Activated CD4-positive, alpha-beta memory T cell treated with anti-CD3 and anti-CD28 coated beads for 36 hours (primary cell): ENCODE data around the gene ARHGAP26. TPM values are rescaled to one million over a fixed set of nuclear protein-coding genes. Genes with fewer than 3 reads are reported as not detected.

Experiments used
- CTCF ChIA-PET: fragments of 350-600 bp; sonication (Branson Sonifier 250); formaldehyde crosslinking; loops from one replicate; lab custom pipeline; 2021; ENCODE audit warnings: antibody characterized with exemption, inconsistent platforms; lab: Charles Lee
- POLR2A ChIA-PET: fragments of 350-600 bp; sonication (Branson Sonifier 250); formaldehyde crosslinking; loops from one replicate; lab custom pipeline; 2021; ENCODE audit warnings: antibody characterized with exemption; lab: Charles Lee
- DNase-seq: peaks from one replicate; pipeline ENCODE4 v3.0.0-alpha.2; 2020
- H3K27ac Mint-ChIP-seq: one replicate; pipeline ENCODE4 v1.8.0; 2021; ENCODE audit warnings: mixed read lengths
- H3K27me3 Mint-ChIP-seq: one replicate; pipeline ENCODE4 v1.8.0; 2021; ENCODE audit warnings: mixed read lengths
- H3K36me3 Mint-ChIP-seq: one replicate; pipeline ENCODE4 v1.8.0; 2021; ENCODE audit warnings: mixed read lengths
- H3K4me1 Mint-ChIP-seq: one replicate; pipeline ENCODE4 v1.8.0; 2021; ENCODE audit warnings: low read depth, mixed read lengths
- H3K4me3 Mint-ChIP-seq: one replicate; pipeline ENCODE4 v1.8.0; 2021; ENCODE audit warnings: mild to moderate bottlenecking, mixed read lengths
- H3K9me3 Mint-ChIP-seq: one replicate; pipeline ENCODE4 v1.8.0; 2021; ENCODE audit warnings: mixed read lengths
- intact Hi-C: fragments of 100-400 bp; cut with micrococcal nuclease; formaldehyde crosslinking; loops from one replicate; pipeline ENCODE4 v1.15.1; 2023
- total RNA-seq, 2 experiments: library from RNA; stranded (reverse); gene quantifications; one replicate each; pipeline ENCODE4 v1.2.3, GENCODE V29; 2021

Gene ARHGAP26
- total RNA-seq, 2 experiments from 2014 or later, result 16.4 to 16.9 TPM

DNA sequence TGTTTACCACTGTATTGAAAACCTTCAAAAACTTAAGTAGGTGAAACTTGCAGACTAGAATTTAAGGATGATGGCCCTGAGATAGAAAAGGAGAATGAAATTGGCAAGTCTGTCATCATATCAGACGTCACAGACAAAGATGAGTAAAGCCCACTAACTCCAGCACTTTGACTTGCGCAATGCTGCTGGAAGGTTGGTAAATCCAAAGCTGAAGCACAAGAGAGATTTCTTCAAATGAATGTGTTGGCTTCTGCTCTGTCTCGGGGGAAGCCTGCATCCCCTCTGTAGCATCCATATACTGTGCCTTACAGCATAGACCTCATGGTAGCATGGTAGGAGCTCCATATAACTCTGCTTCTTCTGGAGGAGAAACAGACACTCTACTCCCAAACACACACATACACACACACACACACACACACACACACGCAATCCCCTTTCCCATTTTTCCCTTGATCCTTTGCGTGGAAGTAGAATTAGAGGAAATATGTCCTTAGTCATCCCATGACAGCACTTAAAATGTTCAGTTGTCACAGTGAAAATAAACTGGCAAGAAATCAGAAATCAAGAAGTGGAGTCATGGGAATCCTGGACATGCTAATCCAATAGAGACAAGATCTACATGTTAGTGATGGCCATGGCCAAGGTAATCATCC, 391.8 kb downstream of the ARHGAP26 start:
- Mint-ChIP-seq H3K4me3 (no peak overlapping the region), H3K36me3 (no peaks in the 10 kb centered on the region), H3K27me3 (no peaks in the 10 kb centered on the region), H3K4me1 (no peaks in the 10 kb centered on the region), H3K27ac (no peak overlapping the region), H3K9me3 (no peaks in the 10 kb centered on the region)
- no peak for DNase-seq
- ChIA-PET CTCF (no interaction called here), POLR2A (no interaction called here)
- intact Hi-C loops, result no loop called here

DNA sequence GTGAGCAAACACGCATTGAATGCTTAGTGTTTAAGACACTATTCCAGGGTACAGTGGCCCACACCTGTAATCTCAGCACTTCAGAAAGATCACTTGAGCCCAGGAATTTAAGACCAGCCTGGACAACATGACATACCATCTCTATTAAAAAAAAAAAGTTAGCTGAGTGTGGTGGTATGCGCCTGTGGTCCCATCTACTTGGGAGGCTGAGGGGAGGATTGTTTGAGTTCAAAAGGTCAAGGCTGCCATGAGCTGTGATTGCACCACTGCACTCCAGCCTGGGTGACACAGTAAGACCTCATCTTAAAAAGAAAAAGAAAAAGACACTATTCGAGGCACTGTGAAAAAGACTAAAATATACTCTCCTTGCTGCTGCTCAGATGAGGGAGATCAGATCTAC, 392.6 kb downstream of the ARHGAP26 start:
- no peak overlapping the region for H3K27ac Mint-ChIP-seq
- intact Hi-C loops, result no loop called here
- CTCF ChIA-PET, result no interaction called here
- no peaks in the 10 kb centered on the region for H3K4me1 Mint-ChIP-seq
- POLR2A ChIA-PET, result no interaction called here
- no peaks in the 10 kb centered on the region for H3K36me3 Mint-ChIP-seq
- DNase-seq, result no peak
- no peaks in the 10 kb centered on the region for H3K9me3 Mint-ChIP-seq
- no peak overlapping the region for H3K4me3 Mint-ChIP-seq
- H3K27me3 Mint-ChIP-seq, result no peaks in the 10 kb centered on the region

DNA sequence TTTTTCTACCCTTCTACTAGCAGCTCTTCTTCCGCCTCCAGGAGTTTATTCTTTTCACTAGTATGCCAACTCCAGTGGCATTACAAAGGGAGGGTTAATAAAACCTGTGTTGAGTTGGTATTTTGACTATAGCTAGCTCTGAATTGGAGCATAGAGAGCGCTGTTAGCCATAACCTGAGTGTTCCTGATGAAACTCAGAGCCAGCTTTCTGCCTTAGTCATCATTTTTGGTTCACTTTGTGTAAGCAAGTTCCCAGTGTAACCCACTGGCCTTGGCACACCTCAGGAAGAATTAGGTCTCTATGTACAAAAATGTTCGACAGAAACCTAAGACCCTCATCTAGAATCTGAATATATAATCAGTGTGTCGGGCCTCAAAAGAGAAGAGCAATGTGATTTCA, 394.4 kb downstream of the ARHGAP26 start:
- Mint-ChIP-seq H3K4me3 (no peak overlapping the region), H3K9me3 (no peaks in the 10 kb centered on the region), H3K4me1 (no peaks in the 10 kb centered on the region), H3K36me3 (no peaks in the 10 kb centered on the region), H3K27me3 (no peaks in the 10 kb centered on the region), H3K27ac (no peak overlapping the region)
- POLR2A ChIA-PET, result no interaction called here
- DNase-seq, result no peak
- CTCF ChIA-PET, result no interaction called here
- intact Hi-C loops, result no loop called here

DNA sequence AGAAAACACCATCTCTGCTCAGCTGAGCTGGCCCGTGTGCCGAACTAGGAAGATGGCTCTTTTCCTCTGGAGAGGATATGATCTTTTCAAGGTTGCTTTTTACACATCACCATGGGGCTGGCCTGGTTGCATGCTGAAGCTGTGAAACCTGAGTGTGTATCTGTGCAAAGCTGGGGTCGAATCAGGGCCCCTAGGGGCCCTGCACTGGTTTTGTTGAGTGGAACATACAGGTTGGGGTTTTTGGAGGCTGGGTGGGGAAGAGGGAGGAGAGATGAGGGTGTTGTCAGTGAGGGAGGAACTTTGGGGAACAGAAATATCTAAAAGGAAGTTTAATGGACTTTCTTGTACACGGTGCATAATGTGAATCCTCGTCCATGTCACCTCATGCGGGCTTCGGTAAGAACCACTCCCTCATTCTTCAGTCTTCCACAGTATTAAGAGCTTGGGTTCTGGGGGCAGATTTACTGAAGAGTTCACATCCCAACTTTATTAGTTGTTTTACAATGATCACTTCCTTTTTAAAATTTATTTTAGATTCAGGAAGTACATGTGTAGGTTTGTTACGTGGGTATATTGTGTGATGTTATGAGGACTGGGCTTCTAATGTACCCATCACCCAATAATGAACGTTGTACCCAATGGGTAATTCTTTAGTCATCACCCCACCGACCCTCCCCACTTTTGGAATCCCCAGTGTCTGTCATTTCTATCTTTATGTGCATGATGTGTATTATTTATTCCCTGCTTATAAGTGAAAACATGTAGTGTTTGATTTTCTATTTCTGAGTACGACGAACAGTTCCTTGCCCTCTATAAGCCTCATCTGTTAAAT, 395.1 kb downstream of the ARHGAP26 start:
- CTCF ChIA-PET, result no interaction called here
- no peaks in the 10 kb centered on the region for H3K9me3 Mint-ChIP-seq
- no peaks in the 10 kb centered on the region for H3K4me1 Mint-ChIP-seq
- no peaks in the 10 kb centered on the region for H3K27me3 Mint-ChIP-seq
- POLR2A ChIA-PET, result no interaction called here
- no peak overlapping the region for H3K27ac Mint-ChIP-seq
- intact Hi-C loops, result no loop called here
- no peaks in the 10 kb centered on the region for H3K36me3 Mint-ChIP-seq
- DNase-seq, result no peak
- H3K4me3 Mint-ChIP-seq, result no peak overlapping the region

DNA sequence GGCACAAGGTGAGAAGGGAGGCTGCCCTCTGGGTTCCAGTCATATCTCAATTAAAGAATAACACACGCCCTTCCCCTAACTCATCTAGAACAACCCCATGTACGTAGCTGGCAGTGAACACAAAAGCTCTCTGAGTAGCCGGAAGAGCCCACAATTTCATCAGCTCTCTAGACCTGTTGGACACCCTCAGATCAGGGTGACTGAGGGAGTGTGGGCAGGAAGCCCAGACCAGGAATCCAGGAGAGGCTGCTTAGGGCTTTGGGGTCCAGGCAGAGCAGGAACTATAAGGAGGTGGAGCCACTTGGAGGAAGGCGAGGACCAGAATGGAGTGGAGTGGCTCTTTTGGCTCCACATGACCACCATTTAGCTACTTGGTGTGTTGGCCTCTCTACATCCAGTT, 395.9 kb downstream of the ARHGAP26 start:
- DNase-seq, result no peak
- Mint-ChIP-seq H3K36me3 (no peaks in the 10 kb centered on the region), H3K4me1 (no peaks in the 10 kb centered on the region), H3K4me3 (no peak overlapping the region), H3K9me3 (no peaks in the 10 kb centered on the region), H3K27me3 (no peaks in the 10 kb centered on the region), H3K27ac (no peak overlapping the region)
- CTCF ChIA-PET, result no interaction called here
- intact Hi-C loops, result no loop called here
- POLR2A ChIA-PET, result no interaction called here

DNA sequence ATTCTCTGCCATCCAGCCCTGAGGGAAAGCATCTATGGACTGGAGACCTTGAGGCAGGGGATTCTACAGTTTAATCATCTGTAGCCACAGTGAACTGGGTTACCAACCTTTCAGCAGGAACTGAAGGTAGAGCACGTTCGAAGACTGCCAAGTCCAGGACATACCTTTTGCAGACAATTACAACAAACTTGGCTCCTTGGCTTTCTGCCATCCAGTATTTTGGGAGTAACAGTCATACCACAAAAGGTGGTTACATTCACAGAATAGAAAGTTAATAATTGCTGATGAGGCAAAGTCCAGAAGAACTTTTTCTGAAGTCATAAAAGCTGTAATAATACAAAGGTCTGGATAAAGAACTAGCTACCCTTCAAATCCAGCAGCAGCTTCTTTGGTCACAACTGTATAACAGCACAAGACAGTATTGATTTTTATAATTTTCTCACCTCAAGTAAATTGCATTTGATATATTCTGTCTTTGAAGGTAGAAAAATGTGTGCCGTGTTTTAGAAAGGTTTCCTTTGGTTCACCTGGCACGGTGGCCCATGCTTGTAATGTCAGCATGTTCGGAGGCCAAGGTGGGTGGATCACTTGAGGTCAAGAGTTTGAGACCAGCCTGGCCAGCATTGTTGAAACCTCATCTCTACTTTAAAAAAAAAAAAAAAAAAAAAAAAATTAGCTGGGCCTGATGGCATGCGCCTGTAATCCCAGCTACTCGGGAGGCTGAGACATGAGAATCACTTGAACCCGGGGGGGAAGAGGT, 396.7 kb downstream of the ARHGAP26 start:
- ChIA-PET POLR2A (interaction anchor here (0.6 kb wide), 1 partner anchor 144 kb away, joined by 3 read pairs; no protein-coding TSS in a partner anchor), CTCF (no interaction called here)
- intact Hi-C loops, result no loop called here
- Mint-ChIP-seq H3K4me1 (no peaks in the 10 kb centered on the region), H3K4me3 (no peak overlapping the region), H3K27ac (no peak overlapping the region), H3K36me3 (no peaks in the 10 kb centered on the region), H3K27me3 (no peaks in the 10 kb centered on the region), H3K9me3 (no peaks in the 10 kb centered on the region)
- DNase-seq, result no peak

DNA sequence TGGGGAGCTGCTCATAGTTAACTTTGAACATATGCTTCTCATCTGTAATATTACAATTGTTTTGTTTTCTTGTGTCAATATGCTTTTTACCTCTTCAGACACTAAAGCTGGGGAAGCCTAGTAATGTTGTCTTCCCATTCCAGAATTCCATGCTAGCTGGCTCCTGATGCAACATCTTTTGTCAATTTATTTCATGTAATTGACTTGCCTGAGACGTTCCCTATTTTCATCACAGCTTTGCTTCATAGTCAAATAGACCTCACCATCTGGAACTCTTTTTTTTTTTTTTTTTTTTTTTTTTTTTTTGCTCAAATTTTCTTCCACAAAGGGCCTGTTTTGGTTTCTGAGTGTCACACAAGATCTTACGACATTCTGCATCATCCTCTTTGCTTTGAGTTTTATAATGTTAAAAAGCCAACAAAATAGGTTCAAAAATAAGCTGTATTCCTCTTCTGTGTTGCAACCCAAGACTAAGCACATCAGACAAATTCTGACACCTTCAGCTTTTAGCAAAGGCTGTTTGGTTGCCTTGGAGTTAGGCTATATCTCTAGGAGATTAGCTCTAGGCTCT, 398.1 kb downstream of the ARHGAP26 start:
- ChIA-PET POLR2A (no interaction called here), CTCF (no interaction called here)
- DNase-seq, result no peak
- H3K9me3 Mint-ChIP-seq, result no peaks in the 10 kb centered on the region
- H3K36me3 Mint-ChIP-seq, result no peaks in the 10 kb centered on the region
- no peaks in the 10 kb centered on the region for H3K27me3 Mint-ChIP-seq
- H3K4me3 Mint-ChIP-seq, result no peak overlapping the region
- no peak overlapping the region for H3K27ac Mint-ChIP-seq
- H3K4me1 Mint-ChIP-seq, result no peaks in the 10 kb centered on the region
- intact Hi-C loops, result no loop called here

DNA sequence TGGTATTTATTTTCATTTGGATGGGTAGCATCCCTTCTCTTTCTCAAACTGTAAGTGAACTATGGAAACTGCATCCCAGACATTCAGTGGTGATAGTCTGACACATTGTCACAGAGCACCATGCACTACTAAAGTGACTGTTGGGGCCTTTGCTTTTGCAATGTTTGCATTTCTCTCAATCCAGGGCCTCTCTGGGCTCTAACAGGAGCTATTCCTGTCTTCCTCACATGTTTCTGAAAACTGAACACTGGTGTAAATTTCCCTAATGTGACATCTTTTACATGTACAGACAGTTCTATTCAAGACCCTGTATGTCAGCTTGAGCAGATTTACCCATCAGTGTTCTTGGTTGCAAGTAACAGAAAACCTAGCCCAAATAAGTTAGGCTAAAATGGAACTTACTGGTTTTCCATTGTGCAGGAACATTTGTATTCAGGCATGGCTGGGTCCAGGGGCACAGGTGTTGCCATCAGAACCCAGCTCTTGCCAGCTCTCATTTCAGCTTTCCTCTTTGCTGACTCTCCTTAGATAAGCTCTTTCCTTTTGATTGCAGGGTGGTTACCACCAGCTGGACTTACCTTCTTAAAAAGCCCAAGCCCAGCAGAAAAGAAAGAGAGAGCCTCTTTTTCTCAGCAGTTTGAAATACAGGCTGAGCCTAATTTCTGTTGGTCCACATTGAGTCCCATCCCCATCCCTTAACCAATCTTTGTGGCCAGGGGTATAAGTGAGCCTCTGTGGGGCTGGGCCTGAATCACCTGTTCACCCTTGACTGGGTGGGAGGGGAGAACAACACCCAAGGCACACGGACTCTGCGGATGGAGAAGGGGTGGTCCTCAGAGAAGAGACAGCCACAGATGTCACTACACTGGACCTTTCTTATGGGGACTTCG, 399.0 kb downstream of the ARHGAP26 start:
- no peaks in the 10 kb centered on the region for H3K27me3 Mint-ChIP-seq
- CTCF ChIA-PET, result no interaction called here
- no peak overlapping the region for H3K4me3 Mint-ChIP-seq
- POLR2A ChIA-PET, result no interaction called here
- H3K36me3 Mint-ChIP-seq, result no peaks in the 10 kb centered on the region
- H3K4me1 Mint-ChIP-seq, result no peaks in the 10 kb centered on the region
- H3K9me3 Mint-ChIP-seq, result no peaks in the 10 kb centered on the region
- no peak for DNase-seq
- intact Hi-C loops, result no loop called here
- H3K27ac Mint-ChIP-seq, result no peak overlapping the region

DNA sequence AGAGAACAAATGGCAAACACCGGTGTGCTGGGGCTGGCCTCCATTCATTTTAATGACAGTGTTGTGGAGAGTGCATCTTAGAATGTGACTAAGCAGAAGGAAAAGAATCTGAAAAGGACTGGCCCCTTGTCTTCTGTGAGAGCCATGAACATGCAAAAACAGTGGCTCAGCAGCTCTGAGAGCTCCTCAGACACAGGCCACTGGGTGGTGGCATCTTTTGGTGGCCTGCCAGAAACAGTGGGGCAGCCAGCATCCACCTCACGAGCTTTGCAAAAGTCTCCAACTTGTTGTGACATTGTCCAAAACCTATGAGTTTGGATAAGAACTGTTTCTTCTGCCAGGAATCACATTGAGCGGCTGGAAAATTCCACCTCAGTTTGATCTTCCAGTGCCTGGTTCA, 399.9 kb downstream of the ARHGAP26 start:
- Mint-ChIP-seq H3K9me3 (no peaks in the 10 kb centered on the region), H3K27me3 (no peaks in the 10 kb centered on the region), H3K4me1 (no peaks in the 10 kb centered on the region), H3K4me3 (no peak overlapping the region), H3K36me3 (no peaks in the 10 kb centered on the region), H3K27ac (no peak overlapping the region)
- intact Hi-C loops, result no loop called here
- ChIA-PET POLR2A (no interaction called here), CTCF (no interaction called here)
- no peak for DNase-seq

DNA sequence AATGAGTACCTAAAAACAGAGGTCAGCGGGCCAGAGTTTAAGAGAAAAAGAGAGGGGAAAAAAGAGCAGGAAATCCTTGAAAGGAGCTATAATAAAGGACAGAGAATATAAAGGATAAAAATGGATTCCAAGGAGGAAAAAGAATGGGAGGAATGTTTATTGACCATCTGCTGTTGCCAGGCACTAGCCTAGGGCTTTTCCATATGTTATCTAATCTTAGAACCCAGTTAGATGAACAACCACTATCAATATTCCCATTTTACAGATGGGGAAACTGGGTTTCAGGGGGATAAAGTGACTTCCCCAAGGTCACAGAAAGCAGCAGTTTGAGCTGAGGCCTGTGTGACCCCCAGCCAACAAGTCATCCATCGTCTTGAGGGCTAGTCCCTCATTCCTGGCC, 400.8 kb downstream of the ARHGAP26 start:
- Mint-ChIP-seq H3K36me3 (no peaks in the 10 kb centered on the region), H3K27me3 (no peaks in the 10 kb centered on the region), H3K4me3 (no peak overlapping the region), H3K4me1 (no peaks in the 10 kb centered on the region), H3K27ac (no peak overlapping the region), H3K9me3 (no peaks in the 10 kb centered on the region)
- ChIA-PET POLR2A (no interaction called here), CTCF (interaction anchor here (1.2 kb wide), 1 partner anchor 18 kb away, joined by 3 read pairs; no protein-coding TSS in a partner anchor)
- intact Hi-C loops, result no loop called here
- no peak for DNase-seq

DNA sequence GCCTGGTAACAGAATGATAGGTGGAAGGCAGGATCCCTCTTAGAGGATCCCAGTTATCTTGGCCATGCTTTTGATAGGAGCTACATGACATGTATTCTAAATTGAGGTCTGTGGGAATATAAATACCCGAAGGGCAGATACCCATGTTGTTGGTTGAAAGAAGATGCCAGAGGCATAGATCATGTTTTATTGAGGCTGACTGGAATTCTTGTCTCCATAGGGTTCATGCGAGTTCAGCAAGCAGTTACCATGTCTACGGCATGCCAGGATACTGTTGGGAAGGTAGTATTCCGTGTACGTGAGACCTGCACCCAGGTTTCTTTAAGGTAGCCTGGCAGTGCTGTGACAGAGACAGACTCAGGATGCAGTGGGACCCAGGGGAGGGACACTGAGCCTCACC, 402.6 kb downstream of the ARHGAP26 start:
- intact Hi-C loops, result no loop called here
- Mint-ChIP-seq H3K9me3 (no peaks in the 10 kb centered on the region), H3K36me3 (no peaks in the 10 kb centered on the region), H3K4me3 (no peak overlapping the region), H3K27ac (no peak overlapping the region), H3K4me1 (no peaks in the 10 kb centered on the region), H3K27me3 (no peaks in the 10 kb centered on the region)
- CTCF ChIA-PET, result no interaction called here
- POLR2A ChIA-PET, result no interaction called here
- DNase-seq, result no peak
